ENCODE results near the gene GPD2.

DNA sequence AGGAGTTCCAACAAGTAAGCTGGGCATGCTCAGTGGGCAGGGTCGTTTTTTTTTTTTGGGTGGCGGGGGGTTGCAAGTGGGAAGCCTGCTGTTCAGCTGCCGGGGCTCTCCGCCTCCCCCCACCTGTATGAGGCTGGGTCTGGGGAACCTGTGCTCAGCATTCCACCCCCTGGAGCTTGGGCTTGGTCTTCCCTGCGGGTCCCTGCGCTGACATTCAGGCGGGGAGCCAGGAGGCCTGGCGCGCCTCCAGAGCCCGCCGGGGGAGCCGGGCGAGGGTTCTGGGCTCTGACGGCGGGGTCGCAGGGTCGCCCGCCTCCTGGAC lies 822 bp upstream of the GPD2 start:
- TF ChIP-seq GATA3 (IDR thresholded peaks at IDR 0.05; ENCODE audit: low read depth, low read length) (no peak), GATA2 (IDR thresholded peaks at IDR 0.05; ENCODE audit: low read depth, low read length) (no peak)

All from SH-SY5Y (cell line).